Left forelimb (tissue), 1 donor: ENCODE measurements around the gene RAB11FIP4.
A peak's percentile ranks its signal among the peaks of the same experiment; 100 is the strongest.

Source experiments
- DNase-seq: peaks from one replicate; pipeline ENCODE4 v3.0.0-alpha.2; 2018; ENCODE audit warnings: low spot score

Gene RAB11FIP4

DNA sequence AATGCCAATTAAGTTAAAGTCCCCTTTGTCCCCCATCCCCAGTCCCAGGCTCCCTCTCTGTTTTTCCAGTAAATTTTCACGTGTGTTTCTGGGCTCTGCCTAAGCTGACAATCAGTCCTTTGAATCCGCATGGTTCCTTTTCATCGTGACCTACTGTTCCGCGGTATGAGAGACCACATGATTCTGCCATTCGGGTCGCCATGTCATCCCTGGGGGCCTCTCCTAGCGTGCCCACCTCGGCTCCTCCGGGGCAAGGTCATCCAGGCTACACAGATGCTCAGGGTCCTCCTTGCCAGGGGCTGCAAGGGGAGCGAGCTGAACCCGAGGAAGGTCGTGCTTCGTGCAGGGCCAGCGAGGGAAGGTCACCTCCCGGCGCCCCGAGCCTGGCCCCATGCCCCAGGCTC is 157.6 kb downstream of the RAB11FIP4 start:
- peak; percentile 73 for DNase-seq

DNA sequence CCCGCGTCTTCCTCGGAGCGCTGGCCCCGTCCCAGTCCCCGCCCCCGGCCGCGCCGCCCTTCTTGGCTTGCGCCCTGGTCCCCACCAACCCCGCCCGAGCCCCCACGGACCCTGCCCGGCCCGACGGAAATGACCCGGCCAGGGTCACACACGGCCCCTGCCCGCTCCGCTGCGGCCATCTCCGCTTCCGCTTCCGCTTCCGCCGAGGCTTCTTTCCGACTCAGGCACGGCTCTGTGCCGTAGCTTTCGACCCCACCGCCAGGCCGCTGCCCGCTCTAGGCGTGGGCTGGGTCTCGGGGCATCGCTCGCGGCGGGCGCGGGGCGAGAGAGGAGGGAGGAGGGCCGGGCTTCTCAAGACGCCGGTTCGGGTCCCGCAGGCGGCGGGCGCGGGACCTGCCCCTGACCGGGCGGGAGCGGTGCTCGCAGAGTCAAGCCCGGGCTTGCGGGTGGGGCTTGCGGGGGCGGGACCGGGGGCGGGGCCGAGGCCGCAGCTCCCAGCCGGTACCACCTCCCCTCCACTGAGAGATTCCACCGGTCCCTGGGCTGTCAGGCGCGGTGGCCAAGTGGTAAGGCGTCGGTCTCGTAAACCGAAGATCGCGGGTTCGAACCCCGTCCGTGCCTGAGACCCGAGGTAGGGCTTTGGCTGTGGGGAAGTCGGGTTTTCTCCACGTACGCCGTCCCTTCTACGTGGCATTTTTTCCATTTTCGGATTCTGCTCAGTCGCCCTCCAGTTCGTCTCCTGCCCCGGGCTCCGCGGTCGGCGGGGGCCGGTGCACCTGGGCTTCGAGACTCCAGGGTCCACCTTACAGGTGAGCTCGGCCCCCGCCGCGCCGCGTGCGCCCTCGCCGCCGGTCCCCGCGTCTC is 158.3 kb downstream of the RAB11FIP4 start:
- peak; percentile 99 for DNase-seq

DNA sequence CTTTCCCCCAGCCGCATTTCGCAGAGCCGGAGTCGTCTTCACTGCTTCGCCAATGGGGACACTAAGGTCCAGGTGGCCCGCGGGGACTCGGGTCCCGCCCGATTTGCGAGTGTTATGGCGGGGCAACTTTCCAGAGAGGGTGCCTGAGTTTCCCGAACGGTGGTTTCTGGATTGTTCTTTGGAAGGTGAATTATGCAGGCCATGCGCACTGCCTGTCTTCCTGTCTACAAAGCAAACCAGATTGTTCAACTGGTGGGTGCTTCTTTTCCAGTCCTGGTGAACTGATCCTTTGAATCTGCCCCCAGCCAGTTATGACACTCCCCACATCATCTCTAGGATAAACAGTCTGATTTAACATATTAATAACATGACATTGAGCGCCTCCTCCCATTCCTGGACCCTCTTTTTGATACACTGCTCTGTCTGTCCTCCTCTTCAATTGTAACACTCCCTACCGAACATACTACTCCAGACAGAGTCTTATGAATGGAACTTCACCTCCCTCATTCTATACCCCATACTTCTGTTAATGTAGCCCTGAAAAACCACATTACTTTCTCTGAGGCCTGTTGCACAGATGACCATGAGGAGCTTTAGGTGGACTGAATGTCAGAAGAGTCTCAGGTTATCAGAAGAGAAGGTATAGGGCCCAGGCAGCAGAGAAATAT is 159.0 kb downstream of the RAB11FIP4 start:
- no peak for DNase-seq

DNA sequence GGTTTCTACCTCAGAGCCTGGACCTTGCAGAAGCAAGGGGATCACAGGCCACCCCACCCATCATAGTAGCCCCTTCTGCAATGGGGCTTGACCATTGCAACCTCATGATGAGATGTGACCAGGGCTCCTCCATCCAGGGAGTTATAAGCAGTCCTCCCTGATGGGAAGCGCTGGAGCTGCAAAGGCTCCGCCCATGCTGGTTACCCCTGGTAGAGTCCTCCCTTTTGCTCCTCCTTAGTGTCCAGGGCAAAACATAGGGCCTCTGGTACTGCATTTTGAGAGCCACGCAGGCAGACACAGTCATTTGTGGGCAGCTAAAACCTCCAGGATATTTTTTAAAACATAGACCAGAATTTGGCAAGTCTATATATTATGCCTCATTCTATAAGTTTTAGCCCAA is 161.1 kb downstream of the RAB11FIP4 start:
- DNase-seq, result no peak

DNA sequence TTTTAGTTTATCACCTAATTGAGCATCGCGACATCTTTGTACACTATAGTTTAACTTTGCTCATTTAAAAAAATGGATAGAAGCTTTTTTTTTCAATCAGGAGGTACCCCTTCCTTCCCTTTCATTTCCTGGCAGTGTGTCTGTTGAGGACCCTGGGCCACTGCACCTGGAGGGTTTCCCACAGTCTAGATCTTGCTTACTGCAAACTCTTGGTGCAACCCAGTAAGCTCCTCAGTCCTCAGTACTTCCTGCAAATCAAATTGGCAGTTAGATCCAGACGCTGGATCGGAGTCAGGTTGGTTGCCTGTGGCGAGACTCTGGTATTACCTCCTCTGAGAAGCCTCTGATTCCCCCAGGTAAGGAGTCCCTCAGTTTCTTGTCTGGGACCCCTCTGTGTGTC is 162.0 kb downstream of the RAB11FIP4 start:
- DNase-seq, result no peak

DNA sequence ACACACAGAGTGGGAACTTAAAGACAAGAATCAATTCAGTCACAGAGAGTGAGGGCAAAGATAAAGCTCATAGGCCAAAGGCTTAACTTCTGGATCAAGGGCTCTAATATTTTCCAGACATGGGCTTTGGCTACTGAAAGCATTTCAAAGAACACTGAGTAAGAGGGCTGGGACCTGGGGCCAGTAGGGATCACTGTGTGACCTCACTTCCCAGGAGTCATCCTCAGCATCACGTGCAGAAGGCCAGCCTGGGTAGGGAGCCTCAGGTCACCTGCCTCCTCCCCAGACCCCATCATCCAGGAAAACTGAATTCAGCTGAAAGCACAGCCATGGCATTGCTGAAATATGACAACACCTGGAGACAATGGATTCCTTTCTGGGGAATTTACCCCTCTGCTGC is 163.5 kb downstream of the RAB11FIP4 start:
- DNase-seq, result no peak

DNA sequence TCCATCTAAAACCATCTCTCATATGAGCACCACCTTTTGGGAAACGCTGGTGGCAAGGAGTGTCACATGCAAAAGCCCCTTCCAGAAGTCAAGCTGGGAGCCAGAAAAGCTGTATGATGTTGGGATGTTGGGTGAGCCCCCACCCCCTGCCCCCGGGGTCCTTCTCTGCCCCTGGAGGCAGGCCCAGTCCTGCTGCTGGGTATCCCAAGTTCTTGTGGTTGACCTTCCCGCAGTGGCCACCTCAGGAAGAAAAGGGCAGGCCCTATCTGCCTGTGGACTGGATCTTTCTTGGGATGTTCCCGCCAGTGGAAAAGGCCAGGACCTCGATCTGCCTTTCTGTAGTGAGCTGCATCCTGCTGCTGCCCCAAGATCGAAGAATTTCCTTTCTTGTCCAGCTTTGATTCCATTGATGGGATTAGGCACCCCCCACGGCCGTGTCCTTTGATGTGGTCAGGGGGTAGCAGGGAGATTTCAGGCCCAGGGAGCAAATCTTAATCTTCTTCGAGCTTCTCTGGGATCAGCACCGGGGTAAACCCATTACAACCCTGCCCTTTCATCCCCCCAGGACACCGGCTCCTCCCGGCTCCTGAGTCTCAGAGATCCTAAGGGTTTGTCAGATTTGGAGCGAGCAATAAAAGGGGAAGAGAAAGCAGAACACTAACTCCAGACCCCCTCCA is 165.6 kb downstream of the RAB11FIP4 start:
- DNase-seq, result no peak

DNA sequence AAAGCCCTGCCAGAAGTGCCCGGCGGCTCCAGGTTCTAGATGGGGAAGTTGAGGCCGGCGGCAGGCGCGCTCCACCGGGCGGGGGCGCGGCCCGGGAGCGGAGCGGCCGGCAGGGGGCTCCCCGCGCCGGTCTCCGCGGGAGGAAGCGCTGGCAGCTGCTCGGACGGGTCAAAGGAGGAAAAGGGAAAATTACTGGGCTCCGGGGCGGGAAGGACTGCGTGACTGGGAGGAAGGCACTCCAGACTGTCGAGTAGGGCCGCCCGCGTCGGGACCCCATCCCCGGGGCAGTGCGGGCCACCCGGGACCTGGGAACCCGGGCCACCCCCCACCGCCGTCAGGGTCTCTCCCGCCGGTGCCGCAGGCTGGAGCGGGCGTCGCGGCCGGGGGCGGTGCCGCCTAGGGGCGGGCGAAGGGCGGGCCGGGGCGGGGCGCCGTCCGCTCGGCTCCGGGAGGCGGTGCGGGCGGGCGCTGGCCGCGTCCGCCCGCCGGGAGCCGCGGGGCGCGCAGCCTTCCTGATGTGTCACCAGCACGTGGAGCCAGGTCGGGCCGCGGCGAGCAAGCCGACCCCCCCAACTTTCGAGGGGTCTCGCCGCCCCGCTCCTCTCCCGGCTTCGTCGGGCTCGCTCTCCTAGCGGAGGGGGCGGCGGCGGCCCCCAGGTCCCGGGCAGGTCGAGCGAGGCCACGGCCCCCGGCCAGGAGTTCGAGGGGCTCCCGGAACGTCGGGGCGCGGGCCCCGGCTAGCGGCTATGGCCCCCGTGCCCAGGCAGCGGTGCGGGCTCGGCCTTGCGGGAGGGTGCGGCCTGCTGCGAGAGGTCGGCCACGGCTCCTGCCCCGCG is 167.5 kb downstream of the RAB11FIP4 start:
- peak; percentile 91 for DNase-seq

DNA sequence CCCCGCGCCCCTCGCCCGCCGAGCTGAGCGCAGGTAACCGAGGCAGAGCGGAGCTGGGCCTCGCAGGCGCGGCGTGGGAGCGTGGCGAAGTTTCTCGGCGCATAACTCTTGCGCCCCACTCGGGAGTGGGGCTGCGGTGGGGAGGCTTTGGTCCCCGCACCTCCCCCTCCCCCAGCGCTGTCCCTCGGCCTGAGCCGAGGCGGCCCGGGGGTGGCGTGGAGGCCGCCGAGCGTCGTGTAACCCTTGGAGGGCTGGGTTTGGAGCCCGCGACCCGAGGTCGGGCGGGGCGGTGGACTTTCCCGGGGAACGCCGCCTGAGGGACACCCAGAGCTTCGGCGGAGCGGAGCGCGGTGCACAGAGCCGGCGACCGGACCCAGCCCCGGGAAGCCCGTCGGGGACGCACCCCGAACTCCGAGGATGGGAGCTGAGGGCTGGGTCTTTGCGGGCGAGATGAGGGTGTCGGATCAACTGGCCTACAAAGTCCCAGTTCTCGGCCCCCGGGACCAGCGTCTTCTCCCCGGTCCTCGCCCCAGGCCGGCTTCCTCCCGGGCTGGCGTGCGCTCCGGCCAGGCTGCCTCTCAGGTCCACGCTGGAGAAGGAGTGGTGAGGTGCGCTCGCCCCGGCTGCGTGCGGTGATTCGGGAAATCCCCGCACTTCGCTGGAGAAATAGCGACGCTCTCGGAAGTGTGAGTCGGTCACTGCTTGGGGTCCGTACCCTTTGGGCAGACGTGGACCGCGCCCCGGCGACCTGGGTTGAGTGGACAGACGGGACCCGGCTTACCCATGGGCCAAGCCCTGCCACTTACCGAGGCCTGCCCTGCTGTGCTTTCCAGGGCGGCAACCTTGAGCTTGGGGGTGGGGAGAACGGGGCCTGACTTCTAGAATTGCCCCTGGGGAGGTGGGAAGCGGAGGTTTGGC is 168.4 kb downstream of the RAB11FIP4 start:
- DNase-seq, result no peak

DNA sequence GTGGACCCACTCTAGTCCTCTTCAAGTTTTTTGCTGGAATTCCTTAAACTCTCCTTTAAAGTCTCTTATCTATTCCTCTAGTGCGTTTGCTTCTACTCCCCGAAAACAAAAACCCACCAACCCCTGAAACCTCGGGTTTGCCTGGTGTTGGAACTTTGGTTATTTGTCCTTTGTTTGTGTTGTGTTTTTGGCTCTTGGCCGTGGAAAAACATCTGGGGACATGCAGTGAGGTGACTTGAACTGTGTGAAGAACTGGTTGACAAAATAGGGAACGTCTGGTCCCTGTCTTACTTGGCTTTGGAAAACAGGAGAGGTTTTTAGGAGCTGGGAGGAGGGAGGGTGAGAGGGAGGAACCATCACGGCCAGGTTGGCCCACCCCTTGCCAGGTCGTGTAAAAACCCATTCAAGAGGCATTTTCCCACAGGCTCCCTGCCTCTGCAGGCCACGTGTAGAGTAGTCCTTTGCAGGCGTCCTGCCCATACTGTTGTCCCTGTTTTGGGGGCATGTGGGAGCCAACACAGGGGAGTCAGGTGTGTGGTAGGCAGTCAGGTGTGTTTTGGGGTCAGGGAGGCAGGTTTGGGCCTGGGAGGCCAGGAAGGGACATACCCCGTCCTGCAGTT is 169.3 kb downstream of the RAB11FIP4 start:
- DNase-seq, result no peak

DNA sequence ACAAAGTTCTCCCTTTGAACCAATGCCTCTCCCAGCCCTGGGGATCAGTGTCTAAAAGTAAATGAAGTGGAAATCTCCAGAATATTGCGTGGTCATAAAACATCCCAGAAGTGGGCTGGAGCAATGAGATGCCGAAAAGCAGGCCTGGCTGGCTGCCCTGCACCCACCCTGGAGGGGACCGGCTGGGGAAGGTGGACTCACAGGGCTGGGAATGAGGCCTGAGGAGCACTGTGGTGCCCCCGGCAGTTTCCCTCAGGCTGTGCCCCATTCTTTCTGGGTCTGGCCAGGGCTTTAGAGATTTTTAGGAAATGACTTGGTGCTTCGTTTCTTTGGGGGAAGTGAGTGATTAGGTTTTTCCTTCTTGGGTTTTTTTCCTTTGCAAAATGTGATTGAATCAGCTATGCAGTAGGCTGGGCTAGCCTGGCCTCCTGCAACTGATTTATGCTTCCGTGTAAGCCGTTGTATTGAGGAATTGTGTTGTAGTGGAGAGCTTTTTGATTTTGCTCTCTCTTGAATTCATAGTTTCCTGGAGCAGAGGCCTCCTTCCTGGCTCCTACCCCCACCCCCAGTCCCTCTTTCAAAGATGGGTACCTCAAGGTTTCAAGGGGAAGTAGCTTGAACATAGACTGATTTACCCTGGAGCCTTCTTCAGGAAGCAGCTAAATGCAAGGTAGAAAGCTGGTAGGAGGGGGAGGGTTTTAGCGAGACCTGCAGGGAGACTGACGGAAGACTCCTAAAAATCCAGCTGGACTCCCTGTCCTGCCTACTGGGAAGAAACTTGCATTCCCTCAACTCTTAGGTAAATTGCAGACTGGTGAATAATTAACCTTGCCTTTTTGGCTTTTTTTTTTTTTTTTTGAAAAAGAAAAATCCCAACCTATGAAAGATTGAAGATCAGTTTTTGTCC is 170.2 kb downstream of the RAB11FIP4 start:
- DNase-seq, result no peak

DNA sequence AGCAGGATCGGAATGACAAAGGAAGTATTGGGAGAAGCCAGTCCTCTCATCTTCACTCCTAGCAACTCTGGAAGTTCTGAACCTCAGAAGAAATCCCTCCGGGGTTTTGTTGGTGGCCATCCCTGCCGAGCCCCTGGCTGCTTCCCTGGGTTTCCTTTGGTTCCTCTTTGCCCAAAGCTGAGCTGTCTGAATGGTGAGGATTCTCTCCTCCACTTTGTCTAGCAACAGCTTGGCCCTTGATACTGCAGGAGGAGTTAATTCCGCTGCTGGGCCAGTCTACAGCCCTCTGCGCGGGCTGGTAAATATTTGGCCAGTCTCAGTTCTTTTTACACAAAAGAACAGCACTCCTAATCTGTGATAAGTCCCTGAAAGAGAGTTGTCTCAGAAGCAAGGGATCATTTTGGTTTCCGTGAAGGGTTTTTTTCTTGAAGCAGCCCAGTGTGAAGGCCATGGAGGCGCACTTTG is 170.9 kb downstream of the RAB11FIP4 start:
- DNase-seq, result no peak

DNA sequence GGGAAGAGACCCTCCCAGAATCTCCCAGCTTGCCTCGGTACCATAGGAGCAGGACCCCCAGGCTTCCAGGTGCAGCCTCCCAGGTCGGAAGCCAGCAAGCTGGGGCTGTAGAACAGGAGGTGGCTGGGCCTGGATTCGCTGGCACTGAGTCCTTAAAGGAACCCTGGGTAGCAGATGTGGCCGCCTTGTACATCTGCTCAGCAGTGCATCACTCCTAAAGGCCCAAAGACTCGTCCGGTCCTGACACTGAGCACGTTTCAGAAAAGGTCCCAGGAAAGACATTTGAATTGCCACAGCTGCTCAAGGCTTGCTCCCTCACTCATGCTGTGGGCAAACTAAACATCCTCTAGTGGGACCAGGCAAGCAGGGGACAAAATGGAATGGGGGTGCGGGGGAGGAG is 172.8 kb downstream of the RAB11FIP4 start:
- DNase-seq, result no peak

DNA sequence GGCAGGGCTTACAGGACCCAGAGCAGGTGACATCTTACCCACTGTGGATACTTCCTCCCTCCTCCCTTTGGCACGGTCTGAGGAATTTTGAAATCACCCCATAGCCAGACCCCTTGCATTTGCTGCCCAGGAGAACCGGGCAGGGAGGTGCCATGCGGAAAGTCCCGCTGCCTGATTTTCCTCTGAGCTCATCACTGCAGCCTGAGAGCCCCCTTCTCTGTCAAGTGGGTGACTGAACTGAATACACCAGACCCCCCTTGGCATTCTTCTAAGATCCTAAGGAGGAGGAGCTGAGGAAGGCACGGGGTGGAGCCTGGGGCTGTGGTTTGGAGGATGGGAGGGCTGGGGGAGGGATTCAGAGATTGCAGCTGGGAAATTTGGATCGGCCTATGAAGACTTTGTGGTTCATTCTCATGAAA is 173.4 kb downstream of the RAB11FIP4 start:
- no peak for DNase-seq

DNA sequence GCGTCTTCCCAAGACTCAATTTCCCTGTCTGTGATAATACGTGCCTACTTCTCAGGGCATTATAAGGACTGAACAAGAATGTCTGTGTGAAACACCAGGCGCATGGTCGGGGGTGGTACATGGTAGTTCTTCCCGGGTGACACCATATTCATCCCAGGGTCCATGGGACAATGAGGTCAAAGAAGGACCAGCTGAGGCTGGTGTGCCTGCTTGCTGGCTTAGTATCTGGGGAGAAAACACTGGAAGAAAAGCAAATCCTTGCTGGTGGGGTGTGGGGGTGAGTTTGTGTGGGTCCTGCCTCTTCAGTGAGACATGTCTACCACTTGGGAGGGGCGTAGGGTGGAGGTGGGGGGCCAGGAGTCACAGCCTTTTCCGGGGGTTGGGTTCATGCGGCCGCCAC is 174.2 kb downstream of the RAB11FIP4 start:
- DNase-seq, result no peak

DNA sequence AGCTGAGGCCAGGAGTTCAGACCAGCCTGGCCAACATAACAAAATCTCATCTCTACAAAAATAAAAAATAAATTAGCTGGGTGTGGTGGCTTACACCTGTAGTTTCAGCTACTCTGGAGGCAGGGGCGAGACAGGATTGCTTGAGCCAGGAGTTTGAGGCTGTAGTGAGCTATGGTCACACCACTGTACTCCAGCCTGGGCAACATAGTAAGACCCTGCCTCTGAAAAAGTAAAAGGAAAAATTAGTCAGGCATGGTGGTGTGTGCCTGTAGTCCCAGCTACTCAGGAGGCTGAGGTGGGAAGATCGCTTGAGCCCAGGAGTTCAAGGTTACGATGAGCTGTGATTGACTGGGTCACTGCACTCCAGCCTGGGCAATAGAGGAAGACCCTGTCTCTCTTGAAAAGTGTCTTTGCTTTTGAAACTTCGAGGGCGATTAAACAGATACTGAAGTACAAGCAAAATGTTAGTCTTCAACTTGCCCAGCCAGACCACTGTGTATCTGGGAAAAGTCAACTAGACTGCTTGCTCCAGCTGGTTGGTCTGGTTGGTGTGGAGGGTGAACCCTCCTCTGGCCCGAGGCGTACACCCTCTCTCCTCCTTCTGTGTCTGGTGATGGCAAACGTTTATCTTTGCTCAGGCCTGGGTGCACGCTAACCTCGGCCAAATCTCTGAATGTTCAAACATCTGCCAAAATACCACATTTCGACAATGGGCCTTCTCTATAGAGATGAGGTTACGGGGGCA is 174.9 kb downstream of the RAB11FIP4 start:
- no peak for DNase-seq

DNA sequence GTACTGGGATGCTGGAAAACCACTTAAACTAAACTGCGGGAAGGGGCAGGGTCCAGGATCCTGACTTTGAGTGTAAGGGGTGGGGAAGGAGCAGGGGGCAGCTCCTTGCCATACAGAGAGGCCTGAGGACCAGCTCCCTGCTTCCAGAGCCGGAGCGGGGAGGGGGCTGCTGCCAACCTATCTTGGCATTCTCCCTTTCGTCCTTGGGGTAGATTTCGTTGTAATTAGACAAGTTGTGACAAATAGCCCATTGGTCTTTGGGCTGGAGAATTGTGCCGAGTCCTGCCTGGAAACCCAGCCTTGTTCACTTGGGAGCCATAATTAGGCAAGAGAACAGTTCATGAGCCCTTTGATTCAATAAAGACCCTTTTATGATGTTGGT is 175.5 kb downstream of the RAB11FIP4 start:
- no peak for DNase-seq

DNA sequence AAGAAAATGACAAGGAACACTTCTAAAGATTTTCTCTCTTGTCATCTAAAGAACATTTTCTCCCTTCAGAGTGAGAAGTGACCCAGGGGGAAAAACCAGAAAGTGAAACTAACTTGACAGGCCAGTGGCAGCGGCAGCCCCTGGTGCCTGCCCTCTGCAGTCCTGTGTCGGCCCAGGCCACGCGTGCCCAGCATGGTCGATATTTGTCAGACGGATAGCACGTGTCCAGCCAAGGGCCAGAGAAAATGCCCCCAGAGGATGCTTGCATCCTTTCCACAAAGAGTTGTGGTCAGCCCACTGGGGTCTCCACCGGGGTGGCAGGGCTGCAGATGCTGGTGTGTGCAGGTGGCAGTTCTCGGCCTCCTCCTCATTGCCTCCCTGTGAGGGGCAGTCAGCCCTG is 176.6 kb downstream of the RAB11FIP4 start:
- DNase-seq, result no peak

DNA sequence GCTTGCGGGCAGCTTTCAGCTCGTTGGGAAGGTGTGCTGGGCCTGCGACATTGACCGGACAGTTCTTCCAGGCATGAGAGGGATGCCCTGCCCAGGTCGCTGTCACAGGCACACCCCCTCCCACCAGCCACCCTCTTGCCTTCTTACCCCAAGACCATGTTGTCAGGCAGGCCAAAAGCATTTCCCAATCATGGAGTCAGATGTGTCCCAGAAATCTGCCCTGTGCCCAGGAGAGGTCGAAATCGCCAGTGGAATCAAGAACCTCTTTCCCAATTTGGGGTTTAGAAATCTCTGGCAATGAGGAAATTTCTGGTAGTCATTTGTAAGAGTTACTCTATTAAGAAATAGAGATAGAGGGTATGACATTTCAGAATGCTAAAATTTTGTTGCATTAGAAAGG is 177.1 kb downstream of the RAB11FIP4 start:
- no peak for DNase-seq
